Astrocyte (in vitro differentiated cells and primary cell): ENCODE data around the gene S100P. TPM values are rescaled to one million over a fixed set of nuclear protein-coding genes. Genes with fewer than 3 reads are reported as not detected.

Experiments used
- DNase-seq: peaks from one replicate; pipeline ENCODE4 v3.0.0-alpha.2; 2010; ENCODE audit warnings: low read depth
- FAIRE-seq: peaks from 2 replicates; lab custom pipeline; 2011; peaks lifted over from hg19 to GRCh38; lab: Jason Lieb, UNC
- H2AFZ ChIP-seq: 2 replicates; pipeline ENCODE4 v1.6.0; 2012; ENCODE audit warnings: low read depth, low read length, inconsistent platforms
- H3K27ac ChIP-seq: 2 replicates; pipeline ENCODE4 v1.5.1; 2011; ENCODE audit warnings: low read depth, low read length, inconsistent platforms
- H3K27me3 ChIP-seq: 2 replicates; pipeline ENCODE4 v1.6.0; 2011; ENCODE audit warnings: low read length, inconsistent platforms; ENCODE audit not compliant: insufficient read depth
- H3K36me3 ChIP-seq: 2 replicates; pipeline ENCODE4 v1.5.1; 2011; ENCODE audit warnings: low read length, inconsistent platforms; ENCODE audit not compliant: insufficient read depth
- H3K4me1 ChIP-seq: 2 replicates; pipeline ENCODE4 v1.5.1; 2011; ENCODE audit warnings: low read length, inconsistent platforms; ENCODE audit not compliant: insufficient read depth
- H3K4me2 ChIP-seq: 2 replicates; pipeline ENCODE4 v1.6.0; 2012; ENCODE audit warnings: low read length, inconsistent platforms
- H3K4me3 ChIP-seq: 2 replicates; pipeline ENCODE4 v1.5.1; 2011; ENCODE audit warnings: low read depth, mild to moderate bottlenecking, low read length, inconsistent platforms; ENCODE audit not compliant: insufficient read depth
- H3K79me2 ChIP-seq: 2 replicates; pipeline ENCODE4 v1.6.0; 2012; ENCODE audit warnings: mild to moderate bottlenecking, low read length, inconsistent platforms; ENCODE audit not compliant: insufficient read depth
- H3K9ac ChIP-seq: 2 replicates; pipeline ENCODE4 v1.6.0; 2012; ENCODE audit warnings: mild to moderate bottlenecking, low read length, inconsistent platforms
- H3K9me3 ChIP-seq: 2 replicates; pipeline ENCODE4 v1.5.1; 2012; ENCODE audit warnings: low read depth, mild to moderate bottlenecking, low read length, inconsistent platforms; ENCODE audit not compliant: insufficient read depth
- H4K20me1 ChIP-seq: 2 replicates; pipeline ENCODE4 v1.6.0; 2012; ENCODE audit warnings: low read length, inconsistent platforms; ENCODE audit not compliant: insufficient read depth
- H3K27ac Mint-ChIP-seq: one replicate; pipeline ENCODE4 v1.8.0; 2021; ENCODE audit warnings: mild to moderate bottlenecking, mixed read lengths; ENCODE audit not compliant: unreplicated experiment
- H3K27me3 Mint-ChIP-seq: one replicate; pipeline ENCODE4 v1.8.0; 2021; ENCODE audit warnings: low read depth, mixed read lengths; ENCODE audit not compliant: unreplicated experiment
- H3K36me3 Mint-ChIP-seq: one replicate; pipeline ENCODE4 v1.8.0; 2021; ENCODE audit warnings: low read depth, mixed read lengths; ENCODE audit not compliant: unreplicated experiment
- H3K4me1 Mint-ChIP-seq: one replicate; pipeline ENCODE4 v1.8.0; 2021; ENCODE audit warnings: low read depth, mixed read lengths; ENCODE audit not compliant: unreplicated experiment
- H3K4me3 Mint-ChIP-seq: one replicate; pipeline ENCODE4 v1.8.0; 2021; ENCODE audit warnings: mild to moderate bottlenecking, moderate library complexity, mixed read lengths; ENCODE audit not compliant: unreplicated experiment
- H3K9me3 Mint-ChIP-seq: one replicate; pipeline ENCODE4 v1.8.0; 2021; ENCODE audit warnings: mild to moderate bottlenecking, mixed read lengths; ENCODE audit not compliant: unreplicated experiment
- CTCF ChIP-seq: IDR thresholded peaks from 2 replicates; pipeline ENCODE4 v1.5.1; 2011; ENCODE audit warnings: low read depth, mild to moderate bottlenecking, inconsistent platforms, low read length, moderate library complexity; ENCODE audit not compliant: insufficient read depth
- EZH2 ChIP-seq: IDR thresholded peaks from 2 replicates; pipeline ENCODE4 v1.6.1; 2012; ENCODE audit warnings: mild to moderate bottlenecking, low read length, inconsistent platforms; ENCODE audit not compliant: insufficient read depth
- total RNA-seq: library from RNA; stranded (reverse); gene quantifications from 2 replicates; pipeline ENCODE4 v1.2.1, GENCODE V29; 2021

S100P gene
- total RNA-seq, 1 donor from 2014 or later = not detected

GRCh38 chr4:6695660-6696610 lies 2.3 kb downstream of the S100P start:
- Histone ChIP-seq H3K4me2 (no peak overlapping the region), H3K27me3 (no peaks in the 10 kb centered on the region), H3K4me1 (no peaks in the 10 kb centered on the region), H3K79me2 (no peaks in the 10 kb centered on the region), H3K36me3 (no peaks in the 10 kb centered on the region), H3K9me3 (no peaks in the 10 kb centered on the region), H4K20me1 (peaks cover 16% of the 10 kb centered on the region), H3K27ac (no peak overlapping the region), H3K9ac (no peak overlapping the region), H3K4me3 (no peak overlapping the region), H2AFZ (no peak overlapping the region)
- TF ChIP-seq EZH2 (no peak), CTCF (no peak)
- no peak overlapping the region for H3K4me3 Mint-ChIP-seq
- H3K27me3 Mint-ChIP-seq = no peaks in the 10 kb centered on the region
- H3K4me1 Mint-ChIP-seq = peaks cover 6% of the 10 kb centered on the region
- no peak for DNase-seq
- no peak overlapping the region for H3K27ac Mint-ChIP-seq
- no peak for FAIRE-seq
- H3K36me3 Mint-ChIP-seq = peaks cover 10% of the 10 kb centered on the region
- no peaks in the 10 kb centered on the region for H3K9me3 Mint-ChIP-seq

DNA sequence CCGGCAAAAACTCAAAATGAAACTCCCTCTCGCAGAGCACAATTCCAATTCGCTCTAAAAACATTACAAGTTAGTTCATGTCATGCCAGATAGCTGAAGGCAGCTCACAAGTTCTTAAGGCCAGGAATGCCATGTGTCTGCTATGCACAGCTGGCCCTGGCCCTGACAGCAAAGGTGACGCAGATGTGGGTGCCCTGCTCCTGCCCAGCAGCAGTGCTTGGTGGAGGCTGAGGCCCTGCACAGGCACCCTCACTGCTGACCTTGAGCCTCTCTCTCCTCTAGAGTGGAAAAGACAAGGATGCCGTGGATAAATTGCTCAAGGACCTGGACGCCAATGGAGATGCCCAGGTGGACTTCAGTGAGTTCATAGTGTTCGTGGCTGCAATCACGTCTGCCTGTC lies 2.9 kb downstream of the S100P start:
- H3K36me3 ChIP-seq = no peaks in the 10 kb centered on the region
- no peak overlapping the region for H3K4me3 ChIP-seq
- H3K27ac ChIP-seq = no peak overlapping the region
- Mint-ChIP-seq H3K4me3 (no peak overlapping the region), H3K27me3 (no peaks in the 10 kb centered on the region), H3K36me3 (peaks cover 10% of the 10 kb centered on the region), H3K27ac (no peak overlapping the region), H3K9me3 (no peaks in the 10 kb centered on the region), H3K4me1 (peaks cover 6% of the 10 kb centered on the region)
- no peak overlapping the region for H2AFZ ChIP-seq
- no peak for FAIRE-seq
- no peak overlapping the region for H3K9ac ChIP-seq
- H3K4me1 ChIP-seq = no peaks in the 10 kb centered on the region
- no peaks in the 10 kb centered on the region for H3K79me2 ChIP-seq
- TF ChIP-seq CTCF = no peak
- TF ChIP-seq EZH2 = no peak
- H3K9me3 ChIP-seq = no peaks in the 10 kb centered on the region
- H3K27me3 ChIP-seq = no peaks in the 10 kb centered on the region
- H3K4me2 ChIP-seq = no peak overlapping the region
- peaks cover 16% of the 10 kb centered on the region for H4K20me1 ChIP-seq
- DNase-seq = no peak

DNA sequence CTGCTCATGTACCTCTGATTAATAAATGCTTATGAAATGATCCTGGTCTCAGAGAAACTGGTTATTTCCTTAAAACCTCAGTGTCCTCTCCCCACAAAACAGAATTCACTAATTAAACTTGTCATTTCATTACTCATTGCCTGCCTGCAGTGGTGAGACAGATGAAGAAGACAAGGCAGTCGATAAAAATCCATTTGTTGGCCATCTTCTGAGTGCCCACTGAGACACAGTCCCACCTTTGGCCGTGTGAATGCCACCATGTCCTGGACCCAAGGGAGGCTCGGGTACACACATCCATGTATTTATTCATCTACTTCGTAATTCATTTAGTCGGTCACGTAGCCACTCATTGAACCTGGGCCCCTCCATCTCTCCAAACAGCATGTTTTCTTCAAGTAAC lies 3.5 kb downstream of the S100P start:
- H3K4me1 ChIP-seq = no peaks in the 10 kb centered on the region
- H3K79me2 ChIP-seq = no peaks in the 10 kb centered on the region
- H3K9ac ChIP-seq = no peak overlapping the region
- peaks cover 10% of the 10 kb centered on the region for H3K36me3 Mint-ChIP-seq
- H3K9me3 Mint-ChIP-seq = no peaks in the 10 kb centered on the region
- H3K4me2 ChIP-seq = no peak overlapping the region
- DNase-seq = no peak
- no peak for TF ChIP-seq CTCF
- no peak for TF ChIP-seq EZH2
- no peaks in the 10 kb centered on the region for H3K27me3 Mint-ChIP-seq
- H3K27ac ChIP-seq = no peak overlapping the region
- H3K4me1 Mint-ChIP-seq = peaks cover 6% of the 10 kb centered on the region
- no peaks in the 10 kb centered on the region for H3K9me3 ChIP-seq
- H3K27ac Mint-ChIP-seq = no peak overlapping the region
- peaks cover 16% of the 10 kb centered on the region for H4K20me1 ChIP-seq
- H3K4me3 ChIP-seq = no peak overlapping the region
- FAIRE-seq = no peak
- H3K36me3 ChIP-seq = no peaks in the 10 kb centered on the region
- no peak overlapping the region for H3K4me3 Mint-ChIP-seq
- H3K27me3 ChIP-seq = no peaks in the 10 kb centered on the region
- H2AFZ ChIP-seq = no peak overlapping the region
